HG03139 (cell line): ENCODE results near the gene TMEM114.
"Not testable (repeated sequence)": the region's sequence is repeated elsewhere in the genome, so short reads cannot be mapped to it uniquely, and the experiment has no call there.

Experiments
- ATAC-seq: cut with Tn5 transposase; IDR thresholded peaks from one replicate; pipeline ENCODE4 v1.9.1; 2021; ENCODE audit not compliant: unreplicated experiment

The TMEM114 gene

GRCh38 chr16:8576141-8577004 lies 13.9 kb downstream of the TMEM114 start:
- no peak for ATAC-seq

DNA sequence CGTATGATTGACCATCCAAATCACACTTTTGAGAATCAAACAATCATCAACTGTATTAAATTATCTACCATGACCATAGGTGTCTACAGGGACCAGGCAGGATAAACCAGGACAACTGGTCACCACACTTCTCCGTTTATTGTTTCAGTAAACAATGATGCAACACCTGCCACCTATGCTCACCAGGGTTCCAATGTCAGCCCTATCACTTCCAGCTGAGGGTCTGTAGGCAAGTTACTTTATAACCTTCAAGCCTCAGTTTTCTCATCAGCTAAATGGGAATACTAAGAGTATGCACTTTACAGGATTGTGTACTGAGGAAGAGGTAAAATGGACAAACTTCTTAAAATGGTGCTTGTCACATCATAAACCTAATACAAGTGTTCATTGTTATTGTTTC lies 14.9 kb downstream of the TMEM114 start:
- no peak for ATAC-seq

DNA sequence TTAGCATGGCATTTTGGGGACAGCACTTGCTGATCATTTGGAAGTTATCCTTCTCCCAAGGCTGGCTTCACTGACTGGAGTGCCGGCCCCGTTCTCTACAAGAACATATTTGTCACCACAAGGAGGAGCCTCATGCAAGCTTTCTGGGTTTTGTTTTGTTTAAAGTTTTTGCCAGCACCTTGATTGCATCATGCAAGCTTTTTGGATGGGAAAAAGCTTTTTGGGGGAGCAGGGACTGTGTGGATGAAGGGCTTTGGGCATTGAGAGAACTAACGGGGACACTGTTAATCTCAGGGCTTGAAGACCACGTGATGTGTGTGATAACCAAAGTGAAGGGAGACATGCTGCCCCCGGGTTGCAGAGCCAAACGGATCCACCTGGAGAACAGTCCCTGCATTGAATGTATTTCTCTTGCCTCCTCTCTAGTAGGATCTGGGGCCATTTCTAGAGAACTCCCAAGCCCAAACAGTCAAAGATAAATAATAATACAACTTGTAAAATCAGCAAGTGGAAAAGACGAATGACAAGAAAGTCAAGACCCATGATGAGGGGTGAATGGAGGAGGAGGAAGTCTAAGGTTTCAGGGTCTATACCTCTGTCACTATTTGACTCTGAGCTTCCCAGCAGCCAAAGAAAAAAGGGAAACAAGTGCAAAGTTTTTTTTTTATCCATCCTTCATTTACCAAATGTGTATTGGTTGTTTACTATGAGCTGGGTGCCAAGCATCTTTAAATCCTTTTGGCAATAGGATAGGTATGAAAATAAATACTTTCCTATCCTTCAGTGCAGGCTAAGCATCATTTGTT lies 17.2 kb downstream of the TMEM114 start:
- ATAC-seq, result no peak

DNA sequence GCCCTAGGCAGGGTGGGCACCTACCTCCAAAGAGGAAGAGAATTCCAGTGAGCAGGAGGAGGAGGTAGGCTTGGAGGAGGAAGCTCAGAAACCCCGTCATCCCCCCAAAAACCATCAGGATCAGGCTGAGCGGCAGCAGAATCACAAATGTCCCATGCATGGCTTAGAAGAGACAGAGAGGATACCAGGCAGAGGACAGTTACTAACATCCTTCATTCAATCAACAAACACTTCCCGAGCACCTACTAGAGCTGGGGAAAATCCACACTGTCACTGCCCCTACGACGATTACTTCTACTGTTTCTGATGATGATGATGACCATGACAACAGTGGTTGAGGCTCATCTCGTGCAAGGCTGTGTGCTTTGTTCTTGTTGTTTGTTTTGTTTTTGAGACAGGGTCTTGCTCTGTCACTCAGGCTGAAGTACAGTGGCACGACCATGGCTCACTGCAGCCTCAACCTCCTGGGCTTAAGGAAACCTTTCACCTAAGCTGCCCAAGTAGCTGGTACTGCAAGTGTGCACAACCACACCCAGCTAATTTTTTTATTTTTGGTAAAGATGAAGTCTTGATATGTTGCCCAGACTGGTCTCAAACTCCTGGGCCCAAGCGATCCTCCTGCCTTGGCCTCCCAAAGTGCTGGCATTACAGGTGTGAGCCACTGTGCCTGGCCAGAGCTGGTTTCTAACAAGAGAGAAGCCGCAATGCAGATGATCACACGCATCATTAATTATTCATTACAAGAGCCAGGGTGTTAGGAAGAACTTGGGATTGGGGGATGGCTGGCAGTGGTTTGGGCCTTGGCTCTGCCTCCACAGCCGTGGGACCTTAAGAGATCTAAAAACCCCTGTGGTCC lies 18.0 kb downstream of the TMEM114 start:
- ATAC-seq, result no peak

DNA sequence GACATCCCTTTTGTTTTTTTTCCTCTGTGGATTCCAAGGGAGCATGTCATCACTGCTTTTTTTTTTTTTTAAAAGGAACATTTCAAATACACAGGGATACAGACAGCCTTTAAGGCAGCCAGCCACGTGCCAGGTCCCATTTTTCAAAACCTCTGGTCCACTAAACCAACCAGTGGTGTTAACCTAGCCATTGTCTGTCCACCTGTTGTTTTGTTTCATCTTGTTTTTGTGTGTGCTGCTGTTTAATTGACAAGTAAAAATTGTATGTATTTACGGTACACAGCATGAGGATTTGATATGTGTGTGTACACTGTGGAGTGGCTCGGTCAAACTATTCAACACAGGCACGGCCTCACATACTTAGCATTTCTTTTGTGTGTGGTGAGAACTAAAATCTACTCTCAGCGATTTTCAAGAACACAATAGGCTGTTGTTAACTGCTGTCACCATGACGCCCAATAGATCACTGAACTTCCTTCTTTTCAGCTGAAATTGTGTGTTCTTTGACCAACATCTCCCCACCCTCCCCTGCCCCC lies 19.2 kb downstream of the TMEM114 start:
- ATAC-seq, result no peak

DNA sequence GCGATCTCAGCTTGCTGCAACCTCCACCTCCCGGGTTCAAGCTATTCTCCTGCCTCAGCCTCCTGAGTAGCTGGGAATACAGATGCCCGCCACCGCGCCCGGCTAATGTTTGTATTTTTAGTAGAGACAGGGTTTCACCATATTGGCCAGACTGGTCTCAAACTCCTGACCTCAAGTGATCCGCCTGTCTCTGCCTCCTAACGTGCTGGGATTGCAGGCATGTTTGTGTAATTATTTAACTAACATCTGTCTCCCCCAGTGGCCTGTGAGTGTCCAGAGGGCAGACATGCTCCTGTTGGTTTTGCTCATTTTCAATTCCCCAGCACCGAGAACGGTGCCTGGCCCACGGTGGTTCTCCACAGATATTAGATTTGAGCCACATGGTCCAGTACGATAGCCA lies 19.9 kb downstream of the TMEM114 start:
- ATAC-seq, result not testable (repeated sequence)

DNA sequence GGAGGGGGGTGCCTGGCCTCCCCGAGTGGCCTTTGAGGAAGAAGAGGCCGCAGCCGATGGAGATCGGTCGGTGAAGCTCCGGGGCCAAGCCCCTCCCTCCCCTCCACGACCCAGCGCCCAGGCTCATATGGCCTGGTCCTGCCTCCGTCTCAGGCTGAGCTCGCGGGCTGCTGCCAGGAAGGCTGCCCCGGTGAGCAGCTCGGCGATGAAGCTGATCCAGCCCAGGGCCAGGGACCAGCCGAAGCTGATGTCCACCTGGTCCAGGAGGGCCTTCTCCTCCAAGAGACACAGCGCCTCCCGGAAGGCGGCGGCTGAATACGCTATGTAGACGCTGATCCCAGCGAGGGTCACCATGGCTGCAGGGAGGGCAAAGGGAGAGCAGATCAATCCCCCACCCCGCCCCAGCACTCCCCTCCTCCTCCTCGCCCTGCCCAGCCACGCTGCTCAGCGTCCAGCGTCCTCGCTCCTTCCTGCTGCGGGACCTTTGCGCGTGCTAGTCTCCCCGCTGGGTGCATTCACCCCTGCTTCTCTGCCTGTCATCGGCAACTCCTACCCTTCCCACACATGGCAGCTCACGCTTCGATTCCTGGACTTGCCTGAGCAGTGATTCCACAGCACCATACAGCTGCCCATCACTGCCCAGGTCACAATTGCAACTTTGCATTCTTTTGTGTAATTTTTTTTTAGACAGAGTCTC lies 20.5 kb downstream of the TMEM114 start:
- ATAC-seq, result no peak

- no peak for ATAC-seq
Observed at GRCh38 chr16:8568231-8568617, 22.1 kb downstream of the TMEM114 start.

- peak; percentile 87 for ATAC-seq
Observed at GRCh38 chr16:8567355-8568230, 22.7 kb downstream of the TMEM114 start.

GRCh38 chr16:8565498-8565897 lies 24.8 kb downstream of the TMEM114 start:
- no peak for ATAC-seq

DNA sequence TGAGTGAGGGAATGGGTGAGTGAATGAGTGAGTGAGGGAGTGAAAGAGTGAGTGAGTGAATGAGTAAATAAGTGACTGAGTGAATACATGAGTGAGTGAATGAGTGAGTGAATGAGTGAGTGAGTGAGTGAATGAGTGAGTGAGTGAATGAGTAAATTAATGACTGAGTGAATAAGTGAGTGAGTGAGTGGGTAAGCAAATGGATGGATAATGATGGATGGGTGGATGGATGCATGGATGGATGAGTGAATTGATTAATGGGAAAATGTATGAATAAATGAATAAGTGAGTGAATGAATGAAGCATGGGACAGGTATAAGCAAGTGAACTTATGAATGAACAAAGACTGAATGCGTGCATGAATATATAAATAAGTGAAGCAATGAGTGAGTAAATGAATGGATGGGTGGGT lies 25.4 kb downstream of the TMEM114 start:
- ATAC-seq, result no peak

GRCh38 chr16:8563944-8564540 lies 26.3 kb downstream of the TMEM114 start:
- not testable (repeated sequence) for ATAC-seq

DNA sequence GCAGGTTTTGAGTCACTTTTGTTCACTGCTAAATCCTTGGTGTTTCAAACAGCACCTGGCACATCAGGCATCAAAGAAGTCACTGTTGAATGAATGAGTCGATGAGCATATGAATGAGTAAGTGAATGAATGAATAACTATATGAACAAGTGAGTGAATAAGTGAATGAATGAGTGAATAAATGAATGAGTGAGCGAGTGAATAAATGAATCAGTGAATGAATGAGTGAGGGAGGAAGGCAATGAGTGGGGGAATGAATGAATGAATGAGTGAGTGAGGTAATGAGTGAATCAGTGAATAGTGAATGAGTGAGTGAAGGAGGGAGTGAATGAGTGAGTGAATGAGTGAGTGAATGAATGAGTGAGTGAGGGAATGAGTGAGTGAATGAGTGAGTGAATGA lies 28.8 kb downstream of the TMEM114 start:
- ATAC-seq, result no peak

DNA sequence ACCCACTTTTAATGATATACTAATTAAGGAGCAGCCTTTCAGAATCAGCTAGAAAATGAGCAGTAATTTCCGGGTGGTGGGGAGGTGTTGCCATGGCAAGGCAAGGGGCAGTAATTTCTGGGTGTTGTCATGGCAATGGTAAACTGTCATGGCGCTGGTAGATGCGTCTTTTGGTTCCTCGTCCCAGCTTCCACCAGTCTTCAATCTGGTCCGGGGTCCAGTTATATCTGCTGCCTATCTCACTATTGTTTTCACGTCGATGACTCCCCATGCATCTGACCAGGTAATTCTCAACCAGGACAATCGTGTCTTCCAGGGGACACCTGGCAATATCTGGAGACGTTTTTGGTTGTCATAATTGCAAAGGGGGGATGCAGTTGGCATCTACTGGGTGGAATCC lies 34.9 kb downstream of the TMEM114 start:
- ATAC-seq, result no peak

DNA sequence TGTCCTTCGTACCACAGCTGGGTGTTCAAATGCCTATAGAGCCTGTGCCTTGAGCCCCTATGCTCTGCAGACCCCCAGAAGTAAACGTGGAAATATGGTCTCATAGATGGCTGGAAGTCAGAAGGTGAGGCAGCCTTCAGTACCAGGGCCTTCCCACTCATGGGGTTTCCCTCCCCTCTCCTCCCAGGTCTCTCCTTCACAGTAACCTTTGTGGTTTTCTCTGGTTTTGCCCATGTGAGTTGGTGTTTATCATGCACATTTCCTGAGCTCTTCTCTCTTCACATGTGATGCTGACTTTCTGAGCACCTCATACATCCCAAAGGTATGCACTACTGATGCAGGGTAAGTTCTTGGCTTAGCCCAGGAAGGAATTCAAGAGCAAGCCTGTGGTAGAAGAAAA lies 35.4 kb downstream of the TMEM114 start:
- no peak for ATAC-seq

DNA sequence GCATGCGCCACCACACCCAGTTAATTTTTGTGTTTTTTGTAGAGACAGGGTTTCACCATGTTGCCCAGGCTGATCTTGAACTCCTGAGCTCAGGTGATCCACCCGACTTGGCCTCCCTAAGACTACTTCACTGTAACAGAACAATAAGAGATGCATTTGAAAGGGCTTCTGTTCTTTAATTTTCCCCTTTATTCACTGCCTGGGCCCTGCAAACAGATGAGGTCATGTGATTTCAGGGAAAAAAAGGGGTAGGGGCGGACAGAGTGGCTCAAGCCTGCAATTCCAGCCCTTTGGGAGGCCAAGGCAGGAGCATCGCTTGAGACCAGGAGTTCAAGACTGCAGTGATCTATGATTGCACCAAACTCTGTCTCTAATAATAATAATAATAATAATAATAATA lies 36.3 kb downstream of the TMEM114 start:
- ATAC-seq, result no peak

GRCh38 chr16:8552487-8553221 lies 37.7 kb downstream of the TMEM114 start:
- no peak for ATAC-seq
